AG09319 (cell line): ENCODE results near the gene OPA1.

Experiments
- DNase-seq: peaks from one replicate; pipeline ENCODE4 v3.0.0-alpha.2; 2010; ENCODE audit warnings: low read depth; ENCODE audit errors: extremely low read depth
- TF ChIP-seq, protein P1 (sequence below): IDR thresholded peaks from 2 replicates; pipeline ENCODE4 v1.5.1; 2011; ENCODE audit warnings: low read depth, mild to moderate bottlenecking, inconsistent platforms, low read length, moderate library complexity

Gene OPA1

DNA sequence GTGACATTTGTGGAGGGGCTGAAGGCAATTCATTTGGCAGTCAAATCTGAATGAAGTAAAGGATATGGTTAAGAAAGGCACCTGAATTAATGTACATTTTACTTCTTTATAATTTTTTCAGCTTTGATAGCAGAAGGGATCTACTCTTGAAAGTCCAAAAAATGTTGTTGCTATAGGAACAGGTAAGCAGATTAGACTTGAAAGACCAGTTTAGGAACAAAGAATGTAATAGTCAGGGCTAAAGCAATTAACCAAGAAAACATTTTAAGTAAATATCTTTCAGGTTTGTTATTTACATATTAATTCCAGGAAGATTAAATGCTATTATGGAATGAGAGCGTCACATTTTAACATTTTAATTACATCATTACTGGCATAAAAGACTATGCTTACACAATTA is 39.4 kb upstream of the OPA1 start:
- TF ChIP-seq, protein P1, sequence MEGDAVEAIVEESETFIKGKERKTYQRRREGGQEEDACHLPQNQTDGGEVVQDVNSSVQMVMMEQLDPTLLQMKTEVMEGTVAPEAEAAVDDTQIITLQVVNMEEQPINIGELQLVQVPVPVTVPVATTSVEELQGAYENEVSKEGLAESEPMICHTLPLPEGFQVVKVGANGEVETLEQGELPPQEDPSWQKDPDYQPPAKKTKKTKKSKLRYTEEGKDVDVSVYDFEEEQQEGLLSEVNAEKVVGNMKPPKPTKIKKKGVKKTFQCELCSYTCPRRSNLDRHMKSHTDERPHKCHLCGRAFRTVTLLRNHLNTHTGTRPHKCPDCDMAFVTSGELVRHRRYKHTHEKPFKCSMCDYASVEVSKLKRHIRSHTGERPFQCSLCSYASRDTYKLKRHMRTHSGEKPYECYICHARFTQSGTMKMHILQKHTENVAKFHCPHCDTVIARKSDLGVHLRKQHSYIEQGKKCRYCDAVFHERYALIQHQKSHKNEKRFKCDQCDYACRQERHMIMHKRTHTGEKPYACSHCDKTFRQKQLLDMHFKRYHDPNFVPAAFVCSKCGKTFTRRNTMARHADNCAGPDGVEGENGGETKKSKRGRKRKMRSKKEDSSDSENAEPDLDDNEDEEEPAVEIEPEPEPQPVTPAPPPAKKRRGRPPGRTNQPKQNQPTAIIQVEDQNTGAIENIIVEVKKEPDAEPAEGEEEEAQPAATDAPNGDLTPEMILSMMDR = no peak
- DNase-seq = no peak

DNA sequence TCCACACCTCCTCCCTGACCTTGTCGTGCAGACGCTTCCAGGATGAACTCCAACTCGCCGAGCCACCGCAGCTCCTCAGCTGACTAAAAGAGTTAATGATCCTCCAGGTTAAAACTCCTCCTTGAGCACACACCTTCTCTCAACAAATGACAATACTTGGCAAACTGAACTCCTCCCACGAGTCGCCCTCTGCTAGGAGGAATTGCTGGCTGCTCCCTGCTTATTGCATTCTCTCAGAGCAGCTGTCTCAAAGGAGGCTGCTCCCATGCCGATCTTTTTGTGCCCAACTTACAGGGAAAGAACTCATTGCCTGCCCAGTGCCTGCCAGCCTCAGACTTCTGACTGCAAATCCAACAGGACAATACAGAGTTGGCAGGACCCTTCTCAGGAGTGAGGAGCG is 38.2 kb upstream of the OPA1 start, which contains the start of gene ATP13A4:
TSS of gene ATP13A4 (minus strand) at position 85 of the 400 bp plus-strand sequence. CDS start 96 bp downstream, outside the sequence.
- TF ChIP-seq, protein P1 = no peak
- DNase-seq = no peak

DNA sequence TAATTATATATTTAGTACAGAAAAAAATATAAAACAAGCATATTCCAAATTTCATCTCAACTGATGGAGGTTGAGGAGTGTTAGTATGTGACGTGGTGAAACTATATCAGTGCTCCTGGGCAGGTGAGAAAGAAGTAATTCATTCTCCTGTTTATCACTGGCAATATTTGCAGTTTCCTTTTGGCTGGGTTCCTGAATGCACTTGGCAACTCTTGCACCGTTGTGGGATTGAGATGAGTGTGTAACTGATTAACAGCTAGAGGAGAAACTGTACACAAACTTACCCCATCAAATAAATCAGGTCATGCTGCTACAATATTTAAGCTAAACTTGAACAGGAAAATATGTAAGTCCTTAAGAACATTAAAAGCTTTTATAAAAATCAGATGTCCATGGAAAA is 36.2 kb upstream of the OPA1 start:
- TF ChIP-seq, protein P1 = no peak
- DNase-seq = no peak

DNA sequence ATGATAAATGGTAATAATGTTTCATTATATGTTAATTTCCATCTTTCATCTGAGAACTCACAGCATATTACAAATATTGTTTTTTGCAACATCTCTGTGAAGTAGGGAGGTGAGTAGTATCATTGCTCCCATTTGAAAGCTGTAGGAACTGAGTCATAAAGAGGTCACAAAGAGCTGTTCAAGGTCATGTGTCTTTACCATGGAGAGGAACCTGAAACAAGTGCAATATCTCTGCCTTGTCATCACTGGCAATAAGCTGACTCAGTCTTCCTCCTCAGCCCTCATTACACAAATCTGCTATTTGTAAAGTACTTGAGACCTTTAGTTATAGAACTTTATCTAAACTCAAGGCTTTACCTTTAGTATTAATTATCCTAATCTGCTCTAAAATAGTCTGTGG is 33.9 kb upstream of the OPA1 start:
- TF ChIP-seq, protein P1 = no peak

DNA sequence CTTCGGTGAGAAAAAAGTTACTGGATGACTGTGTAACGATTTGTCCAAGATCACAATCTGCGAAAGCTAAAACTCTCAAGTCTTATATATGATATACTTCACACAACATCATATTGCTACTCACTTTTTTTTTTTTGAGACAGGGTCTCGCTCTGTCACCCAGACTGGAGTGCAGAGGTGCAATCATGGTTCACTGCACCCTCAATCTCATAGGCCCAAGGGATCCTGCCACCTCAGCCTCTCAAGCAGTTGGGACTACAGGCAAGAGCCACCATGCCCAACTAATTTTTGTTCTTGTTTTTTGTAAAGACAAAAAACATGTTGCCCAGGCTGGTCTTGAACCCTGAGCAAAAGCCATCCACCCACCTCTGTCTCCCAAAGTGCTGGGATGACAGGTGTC is 32.9 kb upstream of the OPA1 start:
- TF ChIP-seq, protein P1 = no peak
- DNase-seq = no peak

More for the DNA sequence above, 33.9 kb upstream of the OPA1 start:
- no peak for DNase-seq

DNA sequence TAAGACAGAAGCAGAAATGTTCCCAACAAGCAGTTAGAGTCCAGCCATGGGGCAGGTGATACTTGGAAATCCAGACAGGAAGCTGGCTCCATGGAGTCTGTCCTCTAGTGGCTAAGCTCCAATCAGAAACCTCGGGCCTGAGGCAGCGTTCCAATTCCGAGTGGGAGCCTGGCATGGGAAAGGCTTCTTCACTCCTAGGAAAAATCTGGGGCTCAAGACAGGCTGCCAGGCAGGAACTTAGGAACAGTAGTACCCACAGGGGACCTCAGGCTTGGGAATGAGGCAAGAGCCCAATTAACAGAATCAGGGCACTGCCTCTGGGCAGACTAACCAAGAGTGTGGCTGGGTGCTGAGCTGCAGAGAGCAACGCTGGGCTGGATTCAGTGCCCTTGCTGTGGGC is 32.1 kb upstream of the OPA1 start:
- TF ChIP-seq, protein P1 = no peak
- DNase-seq = no peak

DNA sequence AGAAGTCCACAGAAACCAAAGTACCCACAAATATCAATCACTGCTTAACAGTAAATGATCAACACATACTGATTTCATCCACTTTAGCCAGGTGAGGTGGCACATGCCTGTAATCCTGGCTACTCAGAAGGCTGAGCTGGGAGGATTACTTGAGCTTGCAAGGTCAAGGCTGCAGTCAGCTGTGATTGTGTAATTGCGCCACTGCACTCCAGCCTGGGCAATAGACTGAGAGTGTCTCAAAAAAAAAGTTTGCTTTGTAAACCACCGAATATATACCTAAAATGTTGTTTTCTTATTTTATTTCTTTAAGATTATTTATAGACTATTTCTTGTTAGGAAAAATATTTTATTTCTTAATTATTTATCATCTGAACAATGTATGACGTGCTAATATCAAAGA is 29.6 kb upstream of the OPA1 start:
- TF ChIP-seq, protein P1 = no peak
- no peak for DNase-seq
